WTC11 (cell line): ENCODE data around the gene POU3F2. TPM values are rescaled to one million over a fixed set of nuclear protein-coding genes. Genes with fewer than 3 reads are reported as not detected.

Source experiments
- ATAC-seq: fragments of 200-7000 bp; cut with Tn5 transposase; 2 replicates; pipeline ENCODE4 v1.10.0; 2021; ENCODE audit warnings: mild to moderate bottlenecking, moderate library complexity
- CTCF ChIA-PET: fragments of 300-600 bp; sonication (Branson Sonifier 250); formaldehyde crosslinking; loops from one replicate; lab custom pipeline; 2021; ENCODE audit warnings: antibody characterized with exemption; lab: Charles Lee
- POLR2A ChIA-PET: fragments of 350-600 bp; sonication (Branson Sonifier 250); formaldehyde crosslinking; loops from one replicate; lab custom pipeline; 2021; ENCODE audit warnings: antibody characterized with exemption; lab: Charles Lee
- DNase-seq: peaks from one replicate; pipeline ENCODE4 v3.0.0; 2021; ENCODE audit warnings: low spot score
- H3K27ac Mint-ChIP-seq: 2 replicates; pipeline ENCODE4 v1.8.0; 2021; ENCODE audit warnings: mixed read lengths
- H3K27me3 Mint-ChIP-seq: 2 replicates; pipeline ENCODE4 v1.8.0; 2021; ENCODE audit warnings: low read depth, mild to moderate bottlenecking, moderate library complexity, mixed read lengths
- H3K36me3 Mint-ChIP-seq: 2 replicates; pipeline ENCODE4 v1.8.0; 2021; ENCODE audit warnings: mixed read lengths
- H3K4me1 Mint-ChIP-seq: 2 replicates; pipeline ENCODE4 v1.8.0; 2022; ENCODE audit warnings: mixed read lengths
- H3K4me3 Mint-ChIP-seq: 2 replicates; pipeline ENCODE4 v1.8.0; 2021; ENCODE audit warnings: mild to moderate bottlenecking, moderate library complexity, mixed read lengths
- H3K9me3 Mint-ChIP-seq: 2 replicates; pipeline ENCODE4 v1.8.0; 2021; ENCODE audit warnings: mixed read lengths
- ATF2 ChIP-seq: sonication (generic); formaldehyde crosslinking; IDR thresholded peaks from 2 replicates; pipeline ENCODE4 v1.8.1; 2022; ENCODE audit warnings: low read depth, missing genetic modification reagents, borderline replicate concordance
- ELF4 ChIP-seq: sonication (generic); formaldehyde crosslinking; IDR thresholded peaks from 2 replicates; pipeline ENCODE4 v1.8.1; 2022; ENCODE audit warnings: low read depth, mild to moderate bottlenecking, moderate library complexity, missing genetic modification reagents
- ERG ChIP-seq: fragments of 250-450 bp; sonication (Bioruptor Pico); IDR thresholded peaks from 2 replicates; pipeline ENCODE4 v1.8.0; 2021; ENCODE audit warnings: mild to moderate bottlenecking
- ESRRA ChIP-seq: sonication (generic); formaldehyde crosslinking; IDR thresholded peaks from 2 replicates; pipeline ENCODE4 v1.8.1; 2022; ENCODE audit warnings: mild to moderate bottlenecking, missing genetic modification reagents, borderline replicate concordance
- FOXK1 ChIP-seq: sonication (generic); formaldehyde crosslinking; IDR thresholded peaks from 2 replicates; pipeline ENCODE4 v1.8.0; 2022; ENCODE audit warnings: mild to moderate bottlenecking, moderate library complexity, missing genetic modification reagents
- GABPB1 ChIP-seq: sonication (generic); formaldehyde crosslinking; IDR thresholded peaks from 2 replicates; pipeline ENCODE4 v1.8.1; 2023; ENCODE audit warnings: mild to moderate bottlenecking, missing genetic modification reagents
- IRF1 ChIP-seq: sonication (generic); formaldehyde crosslinking; IDR thresholded peaks from 2 replicates; pipeline ENCODE4 v1.8.0; 2023; ENCODE audit warnings: missing genetic modification reagents
- NFATC4 ChIP-seq: fragments of 250-450 bp; sonication (Bioruptor Pico); IDR thresholded peaks from 2 replicates; pipeline ENCODE4 v1.9.0; 2021; ENCODE audit warnings: mild to moderate bottlenecking
- NFE2L1 ChIP-seq: sonication (generic); formaldehyde crosslinking; IDR thresholded peaks from 2 replicates; pipeline ENCODE4 v1.8.1; 2023; ENCODE audit warnings: missing genetic modification reagents
- PREB ChIP-seq: sonication (generic); formaldehyde crosslinking; IDR thresholded peaks from 2 replicates; pipeline ENCODE4 v1.8.1; 2022; ENCODE audit warnings: mild to moderate bottlenecking, missing genetic modification reagents, moderate library complexity, borderline replicate concordance
- SMAD3 ChIP-seq: sonication (generic); formaldehyde crosslinking; IDR thresholded peaks from 2 replicates; pipeline ENCODE4 v1.8.0; 2022; ENCODE audit warnings: missing genetic modification reagents, mild to moderate bottlenecking, borderline replicate concordance
- TEAD1 ChIP-seq: sonication (generic); formaldehyde crosslinking; IDR thresholded peaks from 2 replicates; pipeline ENCODE4 v1.8.0; 2022; ENCODE audit warnings: mild to moderate bottlenecking, missing genetic modification reagents
- TEAD4 ChIP-seq: sonication (generic); formaldehyde crosslinking; IDR thresholded peaks from 2 replicates; pipeline ENCODE4 v1.8.0; 2022; ENCODE audit warnings: mild to moderate bottlenecking, missing genetic modification reagents
- TP53 ChIP-seq: sonication (generic); formaldehyde crosslinking; IDR thresholded peaks from 2 replicates; pipeline ENCODE4 v1.8.1; 2023; ENCODE audit warnings: mild to moderate bottlenecking, missing genetic modification reagents
- ZMAT4 ChIP-seq: fragments of 250-450 bp; sonication (Bioruptor Pico); IDR thresholded peaks from 2 replicates; pipeline ENCODE4 v1.9.0; 2021; ENCODE audit warnings: mild to moderate bottlenecking
- ZNF219 ChIP-seq: sonication (generic); formaldehyde crosslinking; IDR thresholded peaks from 2 replicates; pipeline ENCODE4 v1.8.0; 2023; ENCODE audit warnings: missing genetic modification reagents, mild to moderate bottlenecking, borderline replicate concordance
- ZNF281 ChIP-seq: sonication (generic); formaldehyde crosslinking; IDR thresholded peaks from 2 replicates; pipeline ENCODE4 v1.8.0; 2023; ENCODE audit warnings: mild to moderate bottlenecking, missing genetic modification reagents
- ZNF396 ChIP-seq: fragments of 250-450 bp; sonication (Bioruptor Pico); IDR thresholded peaks from 2 replicates; pipeline ENCODE4 v1.8.0; 2021; ENCODE audit warnings: mild to moderate bottlenecking, moderate library complexity, borderline replicate concordance
- ZNF512 ChIP-seq: sonication (generic); formaldehyde crosslinking; IDR thresholded peaks from 2 replicates; pipeline ENCODE4 v1.8.1; 2022; ENCODE audit warnings: missing genetic modification reagents, borderline replicate concordance
- total RNA-seq: library from RNA; stranded (reverse); gene quantifications from 3 replicates; pipeline ENCODE4 v1.2.3, GENCODE V29; 2021

Gene POU3F2
- total RNA-seq, 1 experiment from 2014 or later: 0.07 TPM

GRCh38 chr6:98838032-98838431, 3.7 kb downstream of the POU3F2 start (continued):
- no peak for TF ChIP-seq IRF1 (CRISPR knock-in tag)
- no peak for TF ChIP-seq ATF2
- TF ChIP-seq ELF4 (CRISPR knock-in tag): no peak
- TF ChIP-seq ZNF281 (CRISPR knock-in tag): no peak
- TF ChIP-seq FOXK1: no peak
- no peak for TF ChIP-seq ZMAT4 (CRISPR knock-in tag)

GRCh38 chr6:98838975-98839374, 4.6 kb downstream of the POU3F2 start:
- POLR2A ChIA-PET: no interaction called here

More at GRCh38 chr6:98838975-98839374, 4.6 kb downstream of the POU3F2 start:
- no peaks in the 10 kb centered on the region for H3K9me3 Mint-ChIP-seq
- DNase-seq: no peak
- TF ChIP-seq ESRRA (CRISPR knock-in tag): no peak
- no peak for TF ChIP-seq ATF2
- no peak for TF ChIP-seq TP53
- no peak for TF ChIP-seq GABPB1 (CRISPR knock-in tag)
- TF ChIP-seq ERG (CRISPR knock-in tag): no peak
- TF ChIP-seq SMAD3: no peak
- no peak for TF ChIP-seq ZNF396 (CRISPR knock-in tag)
- TF ChIP-seq TEAD4 (CRISPR knock-in tag): no peak
- no peak for TF ChIP-seq NFATC4 (CRISPR knock-in tag)
- no peak for TF ChIP-seq PREB
- TF ChIP-seq NFE2L1 (CRISPR knock-in tag): no peak
- no peak for TF ChIP-seq ZNF219 (CRISPR knock-in tag)
- TF ChIP-seq ZNF512 (CRISPR knock-in tag): no peak
- TF ChIP-seq TEAD1 (CRISPR knock-in tag): no peak
- no peak for TF ChIP-seq ELF4 (CRISPR knock-in tag)
- TF ChIP-seq, all 79 proteins: peak for 0
- CTCF ChIA-PET: interaction anchor here (1.3 to 1.7 kb wide), 3 partner anchors 10 to 280 kb away, joined by 3 to 4 read pairs (median 4); no protein-coding TSS in a partner anchor
- no peak overlapping the region for H3K27ac Mint-ChIP-seq
- no peak for ATAC-seq
- H3K4me1 Mint-ChIP-seq: peaks cover 56% of the 10 kb centered on the region
- no peak overlapping the region for H3K4me3 Mint-ChIP-seq
- H3K27me3 Mint-ChIP-seq: peaks cover 97% of the 10 kb centered on the region
- H3K36me3 Mint-ChIP-seq: no peaks in the 10 kb centered on the region
